Cardiac muscle cell (in vitro differentiated cells and primary cell): ENCODE results near the gene RPAP2. TPM values are rescaled to one million over a fixed set of nuclear protein-coding genes. Genes with fewer than 3 reads are reported as not detected.

Experiments
- DNase-seq, 2 donors: peaks; one replicate each; pipeline versions ENCODE4 v3.0.0 to v3.0.0-alpha.2; 2010 to 2017; ENCODE audit warnings: low read depth in 1 of 2, low spot score in 1 of 2
- H3K27ac ChIP-seq: fragments of 200-600 bp; sonication (generic); 2 replicates; pipeline ENCODE4 v1.5.1; 2016
- H3K27me3 ChIP-seq: fragments of 200-600 bp; sonication (generic); 2 replicates; pipeline ENCODE4 v1.6.0; 2016; ENCODE audit warnings: control low read depth
- H3K36me3 ChIP-seq: fragments of 200-600 bp; sonication (generic); 2 replicates; pipeline ENCODE4 v1.5.1; 2016; ENCODE audit warnings: control low read depth
- H3K4me1 ChIP-seq: fragments of 200-600 bp; sonication (generic); 2 replicates; pipeline ENCODE4 v1.8.1; 2017; ENCODE audit warnings: low read depth, mild to moderate bottlenecking, mixed run types
- H3K4me3 ChIP-seq: fragments of 200-600 bp; sonication (generic); 2 replicates; pipeline ENCODE4 v1.5.1; 2016; ENCODE audit warnings: mild to moderate bottlenecking
- H3K9me3 ChIP-seq: fragments of 200-600 bp; sonication (generic); 2 replicates; pipeline ENCODE4 v1.5.1; 2017; ENCODE audit warnings: low read depth, mild to moderate bottlenecking, control low read depth
- CTCF ChIP-seq: IDR thresholded peaks from 2 replicates; pipeline ENCODE4 v1.5.1; 2012; ENCODE audit warnings: low read depth, mild to moderate bottlenecking, low read length
- polyA plus RNA-seq: library from polyadenylated mRNA; unstranded; fragments of >200 nt; fragmentation: Nextera tagmentation; extraction: Ambion mirVana; gene quantifications from 2 replicates; pipeline ENCODE4 v1.2.1, GENCODE V29; 2016
- total RNA-seq: library from RNA; depleted of rRNA; stranded (reverse); fragments of >200 nt; gene quantifications from 2 replicates; pipeline ENCODE4 v1.2.3, GENCODE V29; 2016

The RPAP2 gene
- total and polyA plus RNA-seq, 2 experiments from 2014 or later = 6.3 to 24.0 TPM

DNA sequence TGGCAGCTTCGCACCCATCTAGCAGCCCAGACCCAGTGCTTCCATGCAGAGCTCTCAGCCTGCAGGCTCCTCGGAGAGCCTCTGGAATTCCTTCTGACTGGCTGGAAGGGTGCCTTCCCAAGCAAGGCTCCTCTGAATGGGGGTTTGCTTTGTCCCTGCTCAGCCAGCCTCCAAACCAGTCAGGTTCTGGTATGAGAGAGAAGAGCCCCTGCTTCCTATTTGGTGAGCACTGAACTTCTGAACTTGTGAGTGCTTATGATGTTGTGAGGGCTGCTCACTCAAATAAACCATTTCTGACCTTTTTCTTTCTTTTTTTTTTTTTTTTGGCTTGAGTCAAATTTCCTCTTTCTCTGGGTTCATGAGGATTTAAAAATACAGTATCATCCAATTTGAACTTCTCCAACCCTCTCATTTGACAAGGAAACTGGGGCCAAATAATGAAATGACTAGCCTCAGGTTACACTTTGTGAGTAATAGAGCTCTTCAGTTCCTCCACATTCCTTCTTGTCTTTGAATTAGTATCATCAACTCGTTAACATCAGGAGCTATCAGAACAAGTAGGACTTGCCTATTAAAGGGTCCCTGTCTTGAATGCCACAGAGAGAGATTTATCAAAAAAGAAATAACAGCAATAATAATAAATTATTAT lies 148.3 kb downstream of the RPAP2 start:
- Histone ChIP-seq H3K4me3 (no peak overlapping the region), H3K27ac (no peak overlapping the region), H3K27me3 (no peaks in the 10 kb centered on the region), H3K9me3 (no peaks in the 10 kb centered on the region), H3K4me1 (peaks cover 8% of the 10 kb centered on the region), H3K36me3 (no peaks in the 10 kb centered on the region)
- peak; percentile 5 to 24 for DNase-seq
- TF ChIP-seq CTCF = no peak

- Histone ChIP-seq H3K27me3 (no peaks in the 10 kb centered on the region), H3K27ac (no peak overlapping the region), H3K36me3 (no peaks in the 10 kb centered on the region), H3K4me1 (peaks cover 8% of the 10 kb centered on the region), H3K4me3 (no peak overlapping the region), H3K9me3 (no peaks in the 10 kb centered on the region)
- TF ChIP-seq CTCF = no peak
- DNase-seq = no peak
Observed at GRCh38 chr1:92447976-92448375, 149.1 kb downstream of the RPAP2 start.

Other genes starting within 250 kb of the RPAP2 start
- gene SETSIP, start 223.6 kb upstream of the RPAP2 start, total RNA-seq = not detected in 2 replicates
- gene SETSIP, start 223.6 kb upstream of the RPAP2 start, polyA plus RNA-seq = not detected in 2 replicates
- gene BTBD8, start 218.7 kb upstream of the RPAP2 start, total RNA-seq = 6.6 and 8.3 TPM in 2 replicates
- 2.7 and 3.1 TPM in 2 replicates for gene BTBD8, start 218.7 kb upstream of the RPAP2 start, polyA plus RNA-seq
- gene C1orf146, start 81.1 kb upstream of the RPAP2 start, total RNA-seq = not detected in 2 replicates
- gene C1orf146, start 81.1 kb upstream of the RPAP2 start, polyA plus RNA-seq = not detected in 2 replicates
- gene GLMN, start 72 bp upstream of the RPAP2 start, total RNA-seq = 9.7 and 12.4 TPM in 2 replicates
- 26.1 and 26.2 TPM in 2 replicates for gene GLMN, start 72 bp upstream of the RPAP2 start, polyA plus RNA-seq
- 0.12 and 0.32 TPM in 2 replicates for gene GFI1, start 187.9 kb downstream of the RPAP2 start, total RNA-seq
- gene GFI1, start 187.9 kb downstream of the RPAP2 start, polyA plus RNA-seq = not detected in 2 replicates